NCI-H187 (cell line): Measurements from ENCODE around the gene TSPAN9.
A peak's percentile ranks its signal among the peaks of the same experiment; 100 is the strongest.

Experiments
- DNase-seq, 2 experiments: peaks; one replicate each; lab custom pipeline; 2025; lab: John Stamatoyannopoulos, UW

Gene TSPAN9, protein sequence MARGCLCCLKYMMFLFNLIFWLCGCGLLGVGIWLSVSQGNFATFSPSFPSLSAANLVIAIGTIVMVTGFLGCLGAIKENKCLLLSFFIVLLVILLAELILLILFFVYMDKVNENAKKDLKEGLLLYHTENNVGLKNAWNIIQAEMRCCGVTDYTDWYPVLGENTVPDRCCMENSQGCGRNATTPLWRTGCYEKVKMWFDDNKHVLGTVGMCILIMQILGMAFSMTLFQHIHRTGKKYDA

DNA sequence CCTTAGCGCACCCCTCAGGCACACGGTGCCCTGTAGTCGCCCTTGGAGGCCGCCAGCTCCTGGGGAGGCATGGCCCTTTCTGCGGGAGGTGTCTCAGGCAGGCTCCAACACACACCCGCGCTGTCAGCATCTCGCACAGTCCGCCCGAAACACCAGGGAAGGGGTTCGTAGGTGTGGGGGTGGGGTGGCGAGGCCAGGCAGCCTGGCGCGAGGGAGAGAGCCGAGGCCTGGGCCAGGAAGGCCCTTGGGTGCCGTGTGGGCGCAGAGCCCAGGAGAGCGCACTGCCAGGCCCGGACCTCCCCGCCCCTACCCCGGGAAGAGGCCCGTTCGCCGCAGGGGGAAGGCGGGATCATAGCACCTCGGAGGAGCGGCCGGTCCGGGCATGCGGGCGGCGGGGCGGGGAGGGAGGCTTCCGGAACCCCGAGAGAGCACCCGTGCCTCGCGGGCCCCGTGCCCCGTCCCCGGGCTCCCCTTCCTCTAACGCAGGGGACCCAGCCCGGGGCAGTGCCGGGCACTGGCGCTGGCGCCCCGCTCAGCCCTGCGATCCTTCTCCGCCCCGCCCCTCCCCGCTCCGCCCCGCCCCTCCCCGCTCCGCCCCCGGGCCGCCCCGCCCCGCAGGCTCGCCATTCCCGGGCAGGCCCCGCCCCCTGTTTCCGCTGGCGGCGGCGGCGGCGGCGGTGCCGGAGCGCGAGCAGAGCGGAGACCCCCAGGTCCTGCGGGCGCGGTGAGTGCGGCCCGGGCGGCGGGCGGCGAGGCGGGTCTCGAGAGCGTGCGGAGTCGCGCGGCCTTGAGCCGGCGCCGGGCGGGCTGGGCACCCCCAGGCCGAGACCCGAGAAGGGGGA, at the start of gene TSPAN9:
TSS of gene TSPAN9 (plus strand) at position 650 of the 842 bp plus-strand sequence. CDS start 123,815 bp downstream, outside the sequence.
- DNase-seq: no peak

DNA sequence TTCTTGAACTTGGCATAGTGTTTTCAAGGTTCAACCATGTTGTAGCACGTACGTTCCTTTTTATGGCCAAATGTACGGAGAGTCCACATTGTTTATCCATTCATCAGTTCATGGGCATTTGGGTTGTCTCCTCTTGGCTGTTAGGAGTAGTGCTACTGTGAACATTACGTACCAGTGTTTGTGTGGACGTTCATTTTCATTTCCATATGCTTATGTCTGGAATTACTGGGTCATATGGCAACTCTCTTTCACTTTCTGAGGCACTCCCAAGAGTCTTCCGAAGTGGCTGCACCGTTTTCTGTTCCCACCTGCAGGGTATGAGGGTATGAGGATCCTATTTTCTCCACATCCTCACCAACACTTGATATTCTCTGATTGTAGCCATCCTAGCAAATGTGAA, 49.1 kb upstream of the TSPAN9 start:
- no peak for DNase-seq

DNA sequence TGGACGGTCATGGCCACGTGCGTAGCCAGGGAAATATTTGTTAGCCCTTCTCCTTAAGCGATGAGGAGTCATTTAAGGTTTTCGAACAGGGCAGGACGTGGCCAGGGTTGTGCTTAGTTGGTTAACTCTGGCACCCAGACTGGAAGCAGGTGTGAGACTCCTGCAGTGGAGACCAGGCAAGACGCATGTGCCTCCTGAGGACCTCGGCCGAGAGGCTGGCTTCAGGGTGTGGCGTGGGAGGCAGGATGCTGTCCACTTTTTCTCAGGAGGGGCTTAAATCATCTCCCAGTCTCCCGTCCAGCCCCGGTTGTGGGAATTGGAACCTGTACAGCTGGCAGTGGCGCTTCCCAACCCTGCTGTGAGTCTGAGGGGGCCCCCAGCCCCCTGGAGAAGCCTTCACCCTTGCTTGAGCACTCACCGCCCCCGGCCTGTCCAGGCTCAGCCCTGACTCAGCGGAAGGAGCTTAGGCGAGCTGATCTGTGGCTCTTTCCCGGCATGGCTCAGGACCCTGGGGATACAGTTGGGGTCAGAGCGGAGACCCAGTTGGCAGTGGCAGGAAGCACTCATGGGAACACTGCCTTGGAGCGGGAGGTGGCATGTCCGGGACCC, 46.3 kb upstream of the TSPAN9 start:
- no peak for DNase-seq

DNA sequence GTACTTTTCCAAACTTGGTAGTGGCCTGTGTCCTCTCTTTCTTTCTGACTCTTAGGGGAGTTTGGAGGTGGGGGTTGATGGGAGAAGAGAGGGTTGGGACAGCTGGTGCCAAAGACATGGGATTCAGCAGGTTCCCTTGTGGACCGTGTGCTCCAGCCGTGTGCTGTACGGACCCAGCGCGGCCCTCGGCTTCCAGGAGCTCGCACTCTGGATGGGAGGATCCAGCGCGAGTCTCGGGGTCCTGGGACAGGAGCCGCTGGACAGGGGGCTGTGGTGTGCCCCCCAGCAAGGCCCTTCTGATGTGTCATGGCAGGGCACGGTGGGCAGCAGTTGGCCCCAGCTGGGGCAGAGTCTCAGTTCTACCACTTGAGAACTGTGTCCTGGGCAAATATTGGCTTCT, 45.0 kb upstream of the TSPAN9 start:
- no peak for DNase-seq

DNA sequence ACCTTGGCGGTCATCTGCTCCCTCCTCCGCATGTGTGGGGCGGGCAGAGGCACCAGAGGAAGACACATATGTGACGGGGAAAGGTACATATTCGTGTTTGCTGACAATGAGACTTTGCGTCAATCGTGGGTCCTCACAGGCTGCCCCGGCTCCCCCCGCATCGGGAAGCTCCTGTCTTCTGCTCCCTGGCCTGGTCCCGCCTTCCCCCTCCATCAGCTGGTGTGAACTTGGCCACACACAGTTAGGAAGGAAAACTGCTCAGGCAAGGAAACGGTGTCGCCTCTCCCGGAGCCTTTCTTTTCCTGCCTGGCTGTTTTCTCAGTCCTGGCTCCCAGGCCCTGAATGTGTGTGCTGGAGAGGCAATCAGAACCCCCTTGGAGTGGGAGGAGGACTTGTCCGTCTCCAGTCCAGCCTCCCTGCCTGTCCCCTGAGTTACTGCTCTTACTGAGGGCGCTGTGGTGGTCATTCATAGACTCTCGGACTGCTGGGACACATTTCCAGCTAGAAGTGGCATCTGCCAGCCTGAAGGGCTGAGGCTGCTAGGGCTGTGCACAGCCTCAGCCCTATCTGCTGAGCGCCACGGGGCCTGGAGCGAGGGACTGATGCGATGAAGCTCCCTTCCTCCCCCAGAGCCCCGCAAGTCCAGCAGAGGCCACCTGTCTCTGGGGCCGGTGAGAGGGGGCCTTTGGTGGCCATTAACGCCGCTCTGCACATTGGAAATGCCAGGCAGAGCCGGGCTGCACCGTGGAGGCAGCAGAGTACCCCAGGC, 44.2 kb upstream of the TSPAN9 start:
- no peak for DNase-seq

DNA sequence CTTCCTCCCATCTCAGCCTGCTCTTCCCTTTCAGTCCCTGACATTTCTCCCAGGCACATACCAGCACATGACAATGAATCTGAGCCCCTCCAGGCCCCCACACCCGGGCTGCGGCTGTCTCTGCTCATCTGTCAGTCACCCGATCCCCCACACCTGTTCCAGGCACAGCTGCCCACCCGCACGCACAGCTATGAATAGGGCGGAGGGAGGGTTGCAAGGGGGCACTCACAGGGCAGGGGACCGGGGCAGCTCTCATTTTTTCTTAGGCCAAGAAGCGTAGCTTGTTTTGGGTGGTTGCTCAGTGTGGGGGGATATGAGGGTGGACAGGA, 43.7 kb upstream of the TSPAN9 start:
- no peak for DNase-seq

DNA sequence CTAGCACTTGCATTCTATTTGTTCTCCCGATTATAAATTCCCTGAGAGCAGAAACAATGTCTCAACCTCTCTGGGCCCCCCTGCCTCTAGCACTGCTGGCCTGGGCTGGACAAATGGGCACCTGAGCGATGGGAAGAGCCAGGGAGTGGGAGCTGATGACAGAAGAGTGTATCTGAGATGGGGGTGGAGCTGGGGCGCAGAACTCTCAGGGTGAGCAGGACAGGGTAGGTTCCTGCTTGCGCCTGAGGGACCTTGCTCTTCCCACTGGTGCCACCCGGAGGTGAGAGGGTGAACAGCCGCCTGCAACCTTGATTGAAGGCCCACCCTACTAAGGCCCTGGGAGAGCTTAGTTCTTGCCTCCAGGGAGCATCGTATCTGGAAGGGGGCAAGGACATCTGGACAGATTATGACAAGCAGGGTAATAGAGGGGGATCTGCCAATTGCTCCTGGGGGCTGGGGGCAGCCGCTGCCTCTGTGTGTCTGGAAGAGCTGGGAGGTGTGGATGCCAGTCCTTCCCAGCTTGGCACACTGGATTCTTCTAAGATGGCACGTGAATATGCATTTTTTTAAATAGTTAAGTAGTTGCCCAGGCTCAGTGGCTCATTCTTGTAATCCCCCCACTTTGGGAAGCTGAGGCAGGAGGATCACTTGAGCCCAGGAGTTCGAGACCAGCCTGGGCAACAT, 43.0 kb upstream of the TSPAN9 start:
- no peak for DNase-seq

DNA sequence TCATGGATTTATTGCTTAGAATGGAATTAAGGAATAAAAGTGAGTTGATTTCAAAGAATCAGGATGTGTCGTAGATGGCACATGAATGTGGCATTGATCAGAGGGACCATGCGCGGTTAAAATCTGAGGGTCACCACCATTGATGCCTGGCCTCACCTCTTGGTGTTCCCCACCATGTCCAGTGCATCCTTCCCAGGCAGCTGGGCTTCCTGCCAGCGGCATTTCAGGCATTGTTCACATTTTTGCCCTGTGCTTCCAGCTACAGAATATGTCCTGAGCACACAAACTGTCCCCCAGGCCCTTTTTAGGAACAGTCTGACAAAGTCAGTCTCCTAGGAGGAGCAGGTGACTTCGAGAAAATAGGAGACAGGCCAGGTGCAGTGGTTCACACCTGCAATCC, 42.0 kb upstream of the TSPAN9 start:
- DNase-seq: no peak

DNA sequence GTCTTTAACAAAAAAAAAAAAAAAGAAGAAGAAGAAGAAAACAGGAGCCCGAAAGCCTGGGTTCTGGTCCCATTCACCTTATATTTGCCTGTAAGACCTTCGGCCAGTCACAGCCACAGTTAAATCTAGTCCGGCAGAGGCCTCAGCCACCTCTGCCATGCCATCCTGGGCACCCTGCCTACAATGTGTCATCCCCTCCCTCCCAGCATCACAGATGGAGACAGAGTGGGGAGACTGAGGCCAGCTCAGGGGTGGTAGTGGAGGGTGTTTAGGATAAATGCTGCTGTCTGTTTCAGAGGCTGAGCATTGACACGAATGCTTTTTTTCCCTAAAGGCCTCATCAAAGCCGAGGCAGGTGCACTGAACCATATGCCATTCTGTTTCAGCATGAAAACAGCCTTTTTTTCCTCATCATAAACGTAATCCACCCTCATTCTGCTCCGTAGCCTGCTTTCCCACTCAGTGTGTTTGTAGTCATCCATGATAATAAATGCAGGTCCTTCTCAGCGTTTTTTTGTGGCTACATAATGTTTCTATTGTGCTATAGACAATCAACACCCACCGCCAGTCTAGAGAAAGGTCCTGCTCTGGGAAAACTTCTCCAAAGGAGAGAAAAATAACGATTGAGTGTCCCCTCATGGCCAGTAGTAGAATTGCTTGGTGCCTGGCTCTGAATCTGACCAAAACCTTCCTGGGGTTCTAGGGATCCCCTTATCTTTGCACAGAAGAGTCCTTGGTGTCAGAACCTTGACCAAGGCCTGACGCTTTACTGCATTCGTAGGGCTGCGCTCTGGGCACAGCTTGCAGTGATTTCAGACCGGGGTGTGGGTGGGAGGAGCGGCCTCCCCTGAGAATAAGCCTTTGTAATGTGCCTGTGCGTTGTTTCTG, 41.1 kb upstream of the TSPAN9 start:
- no peak for DNase-seq

DNA sequence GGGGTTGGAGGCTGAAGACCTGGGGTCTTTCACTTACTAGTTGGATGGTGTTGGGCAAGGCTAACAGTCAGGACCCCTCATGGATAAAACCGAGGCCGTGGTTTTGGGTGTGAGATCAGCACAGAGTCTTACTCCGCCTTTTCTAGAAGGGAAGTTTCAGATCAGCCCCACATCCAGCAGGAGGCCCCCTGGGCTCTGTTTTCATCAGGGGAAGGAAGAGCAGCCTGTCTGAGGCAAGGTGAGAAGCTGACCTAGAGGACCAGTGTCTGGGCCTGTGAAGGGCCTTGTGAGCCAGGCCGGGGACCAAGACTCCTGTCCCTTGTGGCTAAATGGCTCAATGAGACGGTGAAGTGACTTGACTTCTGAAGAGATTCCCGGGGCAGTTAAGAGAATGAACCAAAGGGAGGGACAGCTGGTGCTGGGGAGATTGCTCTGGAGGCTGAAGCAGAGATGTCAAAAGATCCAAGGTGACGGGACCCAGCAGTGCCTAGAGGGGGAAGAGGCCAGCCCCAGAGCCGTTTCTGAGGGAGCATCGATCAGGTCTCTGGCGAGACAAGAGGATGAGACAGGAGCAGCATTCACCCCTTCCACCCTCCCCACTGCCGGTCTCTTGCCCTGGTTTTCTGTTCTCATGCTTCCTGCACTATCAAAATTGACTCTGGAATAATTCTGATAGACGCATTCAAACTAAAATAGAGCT, 40.1 kb upstream of the TSPAN9 start:
- DNase-seq: no peak

DNA sequence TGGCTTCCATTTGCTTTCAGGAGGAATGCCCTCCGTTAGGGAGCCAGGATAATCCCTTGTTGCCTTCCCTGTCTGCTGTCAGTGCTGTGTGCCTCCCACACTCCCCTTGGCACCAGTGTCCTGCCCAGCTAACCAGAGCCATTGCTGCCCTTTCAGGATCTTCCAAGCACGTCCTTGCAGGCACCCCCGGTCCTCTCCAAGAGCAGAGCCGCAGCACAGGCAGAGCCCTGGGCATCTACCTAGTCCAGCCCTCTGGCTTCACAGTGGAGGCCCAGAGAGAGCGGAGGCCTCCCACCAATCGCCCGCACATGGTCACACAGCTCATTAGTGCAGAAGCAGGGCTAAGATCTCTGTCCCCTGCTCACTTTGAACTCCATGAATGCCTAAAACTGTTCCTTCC, 39.0 kb upstream of the TSPAN9 start:
- no peak for DNase-seq

DNA sequence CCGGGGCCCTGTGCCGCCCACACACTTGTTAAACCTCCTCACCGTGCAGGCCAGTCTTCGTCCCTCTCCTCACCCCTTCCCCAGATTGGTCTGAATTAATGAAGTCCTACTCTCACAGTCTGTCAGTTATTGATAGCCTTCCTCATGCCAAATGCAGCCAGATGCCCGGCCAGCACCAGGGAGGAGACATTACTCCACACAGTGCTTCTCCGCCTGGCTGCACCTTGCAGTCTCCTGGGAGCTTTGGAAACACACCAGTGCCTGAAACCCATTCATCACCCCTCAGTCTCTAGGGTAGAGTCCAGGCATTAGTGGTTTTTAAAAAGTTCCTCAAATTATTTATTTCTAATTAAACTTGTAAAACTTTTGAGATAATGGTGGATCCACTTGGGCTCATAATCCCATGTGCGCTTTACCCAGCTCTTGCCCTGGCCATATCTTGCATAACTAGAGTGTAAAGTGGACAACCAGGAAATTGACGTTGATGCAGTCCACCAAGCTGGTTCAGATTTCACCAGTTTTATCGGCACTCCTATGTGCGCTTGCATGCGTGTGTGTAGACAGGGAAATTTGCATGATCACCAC, 38.2 kb upstream of the TSPAN9 start:
- DNase-seq: no peak

DNA sequence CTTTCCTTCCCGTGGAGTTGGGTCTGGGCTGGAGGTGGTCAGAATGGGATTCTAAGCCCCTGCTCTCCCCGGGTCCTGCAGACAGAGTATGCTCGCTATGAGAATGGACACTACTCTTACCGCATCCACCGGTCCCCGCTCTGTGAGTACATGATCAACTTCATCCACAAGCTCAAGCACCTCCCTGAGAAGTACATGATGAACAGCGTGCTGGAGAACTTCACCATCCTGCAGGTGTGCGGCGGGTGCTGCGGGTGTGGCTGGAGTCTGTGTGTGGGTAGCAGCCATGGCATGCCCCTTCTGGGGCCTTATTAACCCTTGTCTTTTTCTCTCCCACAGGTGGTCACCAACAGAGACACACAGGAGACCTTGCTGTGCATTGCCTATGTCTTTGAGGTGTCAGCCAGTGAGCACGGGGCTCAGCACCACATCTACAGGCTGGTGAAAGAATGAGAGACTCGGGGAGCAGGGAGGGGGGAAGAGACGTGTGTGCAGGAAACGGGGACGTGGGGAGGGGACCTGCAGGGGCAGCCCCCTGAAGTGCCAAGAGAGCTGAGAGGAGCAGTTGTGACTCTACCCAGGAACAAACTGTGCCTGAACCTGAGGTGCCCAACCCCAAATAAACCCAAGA, 37.0 kb upstream of the TSPAN9 start:
- no peak for DNase-seq

DNA sequence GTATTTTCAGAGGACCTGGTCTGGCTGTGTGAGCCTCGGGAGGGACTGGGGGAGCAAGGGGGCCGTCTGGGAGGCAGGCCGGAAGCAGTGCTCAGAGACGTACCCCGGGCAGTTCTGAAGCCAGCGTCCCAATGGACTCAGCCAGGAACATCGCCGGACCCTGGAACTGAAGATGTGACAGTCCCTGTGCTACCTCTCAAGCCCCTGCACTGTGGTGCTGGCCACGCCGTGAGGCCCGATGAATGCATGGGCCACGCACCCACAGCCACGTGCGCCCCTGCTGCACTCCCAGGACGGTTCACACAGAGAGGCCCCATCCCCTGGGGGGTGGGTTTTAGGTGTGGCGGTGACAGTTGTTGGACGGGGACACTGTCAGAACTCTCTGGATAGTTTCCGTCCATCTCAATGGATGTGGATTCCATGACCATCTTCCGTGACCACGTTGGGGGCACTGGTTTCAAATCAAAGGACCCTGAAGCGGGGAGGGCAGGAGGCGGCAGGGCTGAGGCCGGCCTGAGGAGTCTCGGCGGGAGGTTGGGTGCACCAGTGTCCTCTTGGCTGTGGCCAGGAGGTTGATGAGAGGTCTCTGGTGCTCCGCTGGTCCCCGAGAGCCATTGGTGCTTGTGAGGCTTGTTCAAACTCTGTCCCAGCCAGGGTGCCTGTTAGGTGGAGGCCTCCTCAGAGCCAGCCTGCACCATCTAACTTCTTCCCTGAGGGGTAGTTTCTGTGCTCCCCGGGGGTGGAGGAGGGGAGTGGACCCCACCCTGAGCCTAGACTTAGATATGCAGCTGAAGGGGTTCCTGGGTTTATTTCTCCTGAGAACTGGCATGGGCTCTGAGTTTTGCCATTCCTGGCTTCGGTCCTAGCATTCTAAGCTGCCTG, 36.3 kb upstream of the TSPAN9 start:
- no peak for DNase-seq

DNA sequence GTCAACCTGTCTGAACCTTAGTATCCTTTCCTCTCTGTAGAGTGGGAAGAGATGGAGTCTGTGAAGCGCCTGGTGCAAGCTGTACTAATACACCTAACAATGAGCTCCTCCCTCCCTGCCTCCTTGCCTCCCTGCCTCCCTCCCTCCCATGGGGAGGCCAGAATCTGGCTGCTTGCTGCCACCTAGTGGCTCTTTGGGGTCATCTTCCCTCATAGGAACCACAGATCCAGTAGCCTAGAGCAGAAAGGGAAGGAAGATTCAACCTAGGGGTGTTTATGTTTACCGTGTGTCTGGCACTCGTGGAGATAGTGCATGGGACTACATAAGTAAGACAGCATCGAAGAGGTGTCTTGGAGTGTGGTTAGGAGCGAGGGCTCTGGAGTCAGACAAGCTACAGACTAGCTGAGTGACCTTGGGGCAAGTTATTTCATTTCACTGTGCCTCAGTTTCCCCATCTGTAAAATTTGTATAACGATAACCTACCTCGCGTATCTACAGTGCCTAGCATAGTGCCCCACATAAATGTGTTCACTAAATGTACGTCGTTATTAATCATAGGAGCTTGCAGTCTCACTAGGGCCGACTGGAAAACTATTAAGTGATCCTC, 35.5 kb upstream of the TSPAN9 start:
- peak; percentile 36 to 40 for DNase-seq

DNA sequence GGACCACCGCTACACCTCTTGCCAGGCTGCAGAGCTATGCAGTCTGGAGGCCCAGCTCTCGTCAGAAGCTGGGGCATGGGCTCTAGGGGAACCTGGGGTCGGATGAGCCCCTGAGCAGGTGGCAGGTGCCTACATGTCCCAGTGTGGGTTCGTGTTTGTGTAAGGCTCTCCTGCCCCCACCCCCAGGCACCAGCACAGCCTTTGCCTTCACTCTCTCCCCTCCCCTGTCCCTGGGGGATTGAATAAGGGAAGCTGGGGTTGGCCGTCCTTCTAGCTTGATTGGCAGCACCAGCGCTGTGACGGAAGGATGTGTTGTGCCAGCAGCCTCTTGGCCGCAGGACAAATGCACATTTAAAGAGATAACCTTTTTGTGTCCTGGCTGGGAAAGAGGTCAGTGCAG, 34.8 kb upstream of the TSPAN9 start:
- DNase-seq: no peak

DNA sequence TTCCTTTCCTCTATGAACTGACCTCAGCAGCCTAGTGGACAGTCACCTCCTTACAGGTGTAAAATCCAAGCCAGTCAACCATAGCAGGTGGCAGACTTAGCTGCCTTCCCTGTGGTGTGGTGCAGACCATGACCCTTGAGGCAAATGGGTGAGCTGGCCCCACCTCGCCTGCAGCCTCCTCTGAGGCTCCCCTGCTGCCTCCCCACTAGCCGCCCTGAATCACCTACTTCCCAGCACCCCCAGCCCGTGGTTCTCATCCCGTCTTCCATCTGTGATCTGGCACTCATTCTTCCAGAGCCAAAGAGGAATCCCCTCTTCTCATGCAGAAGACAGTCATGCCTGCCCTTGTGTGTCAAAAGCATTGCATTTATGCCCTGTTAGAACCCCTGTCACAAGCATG, 34.4 kb upstream of the TSPAN9 start:
- no peak for DNase-seq

DNA sequence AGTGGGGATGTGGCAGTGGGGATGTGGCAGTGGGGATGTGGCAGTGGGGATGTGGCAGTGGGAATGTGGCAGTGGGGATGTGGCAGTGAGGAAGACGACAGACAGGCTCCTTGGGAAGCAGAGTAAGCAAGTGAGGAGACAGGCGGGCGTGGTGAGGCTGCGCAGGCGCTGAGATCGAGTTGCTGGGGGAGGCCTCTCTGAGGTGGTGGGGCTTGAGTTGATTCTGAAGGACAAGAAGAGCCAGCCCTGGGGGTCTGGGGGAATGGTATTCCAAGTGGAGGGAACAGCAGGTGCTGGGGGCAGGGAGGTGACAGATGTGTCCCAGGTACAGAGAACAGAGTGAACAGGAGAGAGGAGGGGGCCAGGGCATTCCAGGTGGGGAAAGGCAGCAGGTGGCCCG, 33.8 kb upstream of the TSPAN9 start:
- no peak for DNase-seq
